Naive thymus-derived CD8-positive, alpha-beta T cell (primary cell): ENCODE results near the gene LCNL1. TPM values are rescaled to one million over a fixed set of nuclear protein-coding genes. Genes with fewer than 3 reads are reported as not detected.

ENCODE experiments used
- ATAC-seq, 2 donors: fragments of 150-1000 bp; cut with Tn5 transposase in 1 of 2; sonication (Bioruptor Pico), chemical (Tn5 transposase) in 1 of 2; 1 replicate in 1 of 2; 2 replicates in 1 of 2; pipeline ENCODE4 v1.10.0; 2021; ENCODE audit warnings: mild to moderate bottlenecking in 2 of 2, moderate library complexity in 2 of 2
- POLR2A ChIA-PET: fragments of 350-600 bp; sonication (Branson Sonifier 250); formaldehyde crosslinking; loops from one replicate; lab custom pipeline; 2021; ENCODE audit warnings: antibody characterized with exemption; lab: Charles Lee
- DNase-seq, 10 donors: peaks; one replicate each; pipeline versions ENCODE4 v3.0.0 to v3.0.0-alpha.2; 2020 to 2022
- H3K27ac Mint-ChIP-seq, 10 donors: one replicate each; pipeline ENCODE4 v1.8.0; 2020 to 2022; ENCODE audit warnings: mild to moderate bottlenecking in 10 of 10, mixed read lengths in 10 of 10, moderate library complexity in 4 of 10, inconsistent platforms in 1 of 10
- H3K27me3 Mint-ChIP-seq, 5 donors: one replicate each; pipeline ENCODE4 v1.8.0; 2021 to 2022; ENCODE audit warnings: mixed read lengths in 5 of 5
- H3K36me3 Mint-ChIP-seq, 3 donors: one replicate each; pipeline ENCODE4 v1.8.0; 2020 to 2022; ENCODE audit warnings: mixed read lengths in 3 of 3, mild to moderate bottlenecking in 2 of 3, inconsistent platforms in 1 of 3
- H3K4me1 Mint-ChIP-seq, 4 donors: one replicate each; pipeline ENCODE4 v1.8.0; 2021 to 2022; ENCODE audit warnings: mixed read lengths in 4 of 4
- H3K4me3 Mint-ChIP-seq, 10 donors: one replicate each; pipeline ENCODE4 v1.8.0; 2020 to 2022; ENCODE audit warnings: mild to moderate bottlenecking in 10 of 10, mixed read lengths in 10 of 10, moderate library complexity in 6 of 10, inconsistent platforms in 1 of 10
- H3K9me3 Mint-ChIP-seq, 9 donors: one replicate each; pipeline ENCODE4 v1.8.0; 2020 to 2022; ENCODE audit warnings: mixed read lengths in 9 of 9, mild to moderate bottlenecking in 3 of 9, inconsistent platforms in 1 of 9, moderate library complexity in 1 of 9
- polyA plus RNA-seq, 3 donors: library from polyadenylated mRNA; unstranded; fragments of 300-500 nt; fragmentation: Illumina TruSeq; gene quantifications; one replicate each; pipeline ENCODE4 v1.2.3, GENCODE V29; 2021
- total RNA-seq, 8 experiments: library from RNA in 2 of 8; stranded (reverse) in 2 of 8; gene quantifications; one replicate each; pipeline ENCODE4 v1.2.3 and lab custom pipeline; 2021 to 2026

The LCNL1 gene
- total and polyA plus RNA-seq, 5 experiments from 2014 or later, result 0.44 to 0.74 TPM; not detected in 3

GRCh38 chr9:137034709-137035506 lies 52.1 kb downstream of the LCNL1 start:
- Mint-ChIP-seq H3K9me3 (no peaks in the 10 kb centered on the region), H3K4me1 (peaks cover 19 to 52% (median 44%) of the 10 kb centered on the region in 4 donors), H3K36me3 (no peaks in the 10 kb centered on the region), H3K27ac (peak overlapping the region; percentile 19 to 88 (median 74)), H3K4me3 (peak overlapping the region; percentile 65 to 89 (median 78)), H3K27me3 (peaks cover 0 to 2% (median 0%) of the 10 kb centered on the region in 5 donors)
- ATAC-seq (peak; percentile 84 to 89), DNase-seq (peak; percentile 77 to 93 (median 86))
- POLR2A ChIA-PET, result interaction anchor here (0.7 to 3.2 kb wide), 22 partner anchors 10 to 307 kb away, joined by 3 to 17 read pairs (median 4); partner anchors contain the start of genes AJM1, CLIC3, FBXW5 and MAN1B1

Other genes starting within 250 kb of the LCNL1 start
Only the 30 nearest of the 38 such genes appear.
- not detected for gene LCN15, start 218.5 kb upstream of the LCNL1 start, total RNA-seq
- not detected for gene LCN15, start 218.5 kb upstream of the LCNL1 start, polyA plus RNA-seq
- gene TMEM141, start 191.6 kb upstream of the LCNL1 start, total RNA-seq, result 10 to 100 TPM; 49.7 to 51.6 TPM
- 10 to 100 TPM; 34.2 to 40.5 (median 37.3) TPM for gene TMEM141, start 191.6 kb upstream of the LCNL1 start, polyA plus RNA-seq
- 1 to 10 TPM; 1.4 to 2.3 TPM for gene CCDC183, start 186.7 kb upstream of the LCNL1 start, total RNA-seq
- gene CCDC183, start 186.7 kb upstream of the LCNL1 start, polyA plus RNA-seq, result under 1 TPM in 1 of 3 donors, not detected in 2; 0.18 TPM
- 10 to 100 TPM; 72.3 to 74.5 TPM for gene RABL6, start 175.0 kb upstream of the LCNL1 start, total RNA-seq
- 10 to 100 TPM; 11.6 to 17.2 (median 11.9) TPM for gene RABL6, start 175.0 kb upstream of the LCNL1 start, polyA plus RNA-seq
- 1 to 10 TPM; 1.3 TPM for gene AJM1, start 140.5 kb upstream of the LCNL1 start, total RNA-seq
- under 1 TPM in 2 of 3 donors, not detected in 1; 0.05 to 0.10 TPM for gene AJM1, start 140.5 kb upstream of the LCNL1 start, polyA plus RNA-seq
- 10 to 100 TPM; 25.2 to 29.6 TPM for gene PHPT1, start 133.6 kb upstream of the LCNL1 start, total RNA-seq
- gene PHPT1, start 133.6 kb upstream of the LCNL1 start, polyA plus RNA-seq, result 10 to 100 TPM; 82.6 to 98.1 (median 83.1) TPM
- 1 to 10 TPM; 6.3 to 7.5 TPM for gene MAMDC4, start 130.6 kb upstream of the LCNL1 start, total RNA-seq
- gene MAMDC4, start 130.6 kb upstream of the LCNL1 start, polyA plus RNA-seq, result under 1 TPM in 2 of 3 donors, not detected in 1; 0.14 to 0.35 TPM
- gene EDF1, start 116.7 kb upstream of the LCNL1 start, total RNA-seq, result 100 to 1,000 TPM; 291 to 301 TPM
- gene EDF1, start 116.7 kb upstream of the LCNL1 start, polyA plus RNA-seq, result 100 to 1,000 TPM; 319 to 403 (median 380) TPM
- 10 to 100 TPM; 28.0 to 34.4 TPM for gene TRAF2, start 96.5 kb upstream of the LCNL1 start, total RNA-seq
- gene TRAF2, start 96.5 kb upstream of the LCNL1 start, polyA plus RNA-seq, result 10 to 100 TPM in 2 of 3 donors, 1 to 10 TPM in 1; 7.9 to 24.4 (median 12.2) TPM
- gene FBXW5, start 38.3 kb upstream of the LCNL1 start, total RNA-seq, result 10 to 100 TPM; 93.1 TPM
- 10 to 100 TPM; 62.9 to 92.1 (median 83.7) TPM for gene FBXW5, start 38.3 kb upstream of the LCNL1 start, polyA plus RNA-seq
- gene C8G, start 37.8 kb upstream of the LCNL1 start, total RNA-seq, result under 1 TPM in 1 of 2 experiments, not detected in 1; 0.99 TPM
- gene C8G, start 37.8 kb upstream of the LCNL1 start, polyA plus RNA-seq, result 1 to 10 TPM in 1 of 3 donors, not detected in 2; 1.6 TPM
- gene LCN12, start 30.7 kb upstream of the LCNL1 start, total RNA-seq, result 1 to 10 TPM; 2.6 to 2.7 TPM
- gene LCN12, start 30.7 kb upstream of the LCNL1 start, polyA plus RNA-seq, result not detected
- gene PTGDS, start 5.5 kb upstream of the LCNL1 start, total RNA-seq, result under 1 TPM in 1 of 2 experiments, not detected in 1; 0.58 TPM
- 1 to 10 TPM in 1 of 3 donors, under 1 TPM in 1, not detected in 1; 0.31 to 3.2 TPM for gene PTGDS, start 5.5 kb upstream of the LCNL1 start, polyA plus RNA-seq
- gene PAXX, start 9.4 kb downstream of the LCNL1 start, total RNA-seq, result 100 to 1,000 TPM; 129 to 137 TPM
- 100 to 1,000 TPM; 104 to 119 (median 112) TPM for gene PAXX, start 9.4 kb downstream of the LCNL1 start, polyA plus RNA-seq
- 10 to 100 TPM; 11.1 to 13.5 TPM for gene CLIC3, start 13.6 kb downstream of the LCNL1 start, total RNA-seq
- gene CLIC3, start 13.6 kb downstream of the LCNL1 start, polyA plus RNA-seq, result 10 to 100 TPM in 2 of 3 donors, 1 to 10 TPM in 1; 7.0 to 30.2 (median 16.9) TPM
- 10 to 100 TPM; 37.0 to 41.5 TPM for gene ABCA2, start 45.2 kb downstream of the LCNL1 start, total RNA-seq
- gene ABCA2, start 45.2 kb downstream of the LCNL1 start, polyA plus RNA-seq, result 1 to 10 TPM; 3.9 to 9.4 (median 4.7) TPM
- gene FUT7, start 49.1 kb downstream of the LCNL1 start, total RNA-seq, result under 1 TPM in 1 of 2 experiments, not detected in 1; 0.13 TPM
- 1 to 10 TPM; 1.2 to 1.6 (median 1.6) TPM for gene FUT7, start 49.1 kb downstream of the LCNL1 start, polyA plus RNA-seq
- 1 to 10 TPM; 2.8 to 4.3 TPM for gene NPDC1, start 63.2 kb downstream of the LCNL1 start, total RNA-seq
- 1 to 10 TPM; 2.1 to 9.3 (median 4.2) TPM for gene NPDC1, start 63.2 kb downstream of the LCNL1 start, polyA plus RNA-seq
- not detected for gene ENTPD2, start 71.1 kb downstream of the LCNL1 start, total RNA-seq
- not detected for gene ENTPD2, start 71.1 kb downstream of the LCNL1 start, polyA plus RNA-seq
- gene SAPCD2, start 87.6 kb downstream of the LCNL1 start, total RNA-seq, result under 1 TPM; 0.27 to 0.44 TPM
- under 1 TPM in 2 of 3 donors, not detected in 1; 0.23 to 0.27 TPM for gene SAPCD2, start 87.6 kb downstream of the LCNL1 start, polyA plus RNA-seq
- 10 to 100 TPM; 25.2 to 28.7 TPM for gene UAP1L1, start 94.5 kb downstream of the LCNL1 start, total RNA-seq
- 1 to 10 TPM; 2.3 to 7.8 (median 2.8) TPM for gene UAP1L1, start 94.5 kb downstream of the LCNL1 start, polyA plus RNA-seq
- 10 to 100 TPM; 66.9 to 73.2 TPM for gene MAN1B1, start 104.0 kb downstream of the LCNL1 start, total RNA-seq
- gene MAN1B1, start 104.0 kb downstream of the LCNL1 start, polyA plus RNA-seq, result 10 to 100 TPM; 30.6 to 46.6 (median 38.3) TPM
- gene DPP7, start 131.7 kb downstream of the LCNL1 start, total RNA-seq, result 100 to 1,000 TPM; 278 to 298 TPM
- gene DPP7, start 131.7 kb downstream of the LCNL1 start, polyA plus RNA-seq, result 100 to 1,000 TPM in 2 of 3 donors, 10 to 100 TPM in 1; 98.7 to 126 (median 121) TPM
- gene GRIN1, start 156.2 kb downstream of the LCNL1 start, total RNA-seq, result not detected
- not detected for gene GRIN1, start 156.2 kb downstream of the LCNL1 start, polyA plus RNA-seq
- gene LRRC26, start 187.1 kb downstream of the LCNL1 start, total RNA-seq, result not detected
- not detected for gene LRRC26, start 187.1 kb downstream of the LCNL1 start, polyA plus RNA-seq
- not detected for gene TMEM210, start 189.1 kb downstream of the LCNL1 start, total RNA-seq
- not detected for gene TMEM210, start 189.1 kb downstream of the LCNL1 start, polyA plus RNA-seq
- 100 to 1,000 TPM; 143 to 146 TPM for gene ANAPC2, start 205.6 kb downstream of the LCNL1 start, total RNA-seq
- gene ANAPC2, start 205.6 kb downstream of the LCNL1 start, polyA plus RNA-seq, result 1 to 10 TPM; 3.4 to 5.9 (median 4.3) TPM
- 10 to 100 TPM; 39.2 to 43.4 TPM for gene SSNA1, start 205.7 kb downstream of the LCNL1 start, total RNA-seq
- 100 to 1,000 TPM in 2 of 3 donors, 10 to 100 TPM in 1; 97.8 to 123 (median 119) TPM for gene SSNA1, start 205.7 kb downstream of the LCNL1 start, polyA plus RNA-seq
- gene TPRN, start 217.7 kb downstream of the LCNL1 start, total RNA-seq, result 10 to 100 TPM; 10.1 TPM
- gene TPRN, start 217.7 kb downstream of the LCNL1 start, polyA plus RNA-seq, result under 1 TPM; 0.15 to 0.42 (median 0.39) TPM
- gene TMEM203, start 222.7 kb downstream of the LCNL1 start, total RNA-seq, result 10 to 100 TPM; 42.7 to 43.0 TPM
- gene TMEM203, start 222.7 kb downstream of the LCNL1 start, polyA plus RNA-seq, result 100 to 1,000 TPM; 128 to 163 (median 155) TPM